Mesenchymal stem cell (in vitro differentiated cells and primary cell): ENCODE results near the gene C2CD3.

Source experiments
- DNase-seq: peaks from one replicate; pipeline ENCODE4 v3.0.0-alpha.2; 2013
- H2AFZ ChIP-seq: one replicate; pipeline ENCODE4 v1.6.1; 2013; ENCODE audit warnings: low read depth, mild to moderate bottlenecking, control low read depth, inconsistent platforms, low read length, moderate library complexity
- H2AK5ac ChIP-seq: 2 replicates; pipeline ENCODE4 v1.6.1; 2013; ENCODE audit warnings: low read length, moderate library complexity, mild to moderate bottlenecking, inconsistent platforms; ENCODE audit not compliant: severe bottlenecking
- H2BK120ac ChIP-seq: one replicate; pipeline ENCODE4 v1.6.1; 2013; ENCODE audit warnings: low read depth, mild to moderate bottlenecking, inconsistent platforms, low read length, moderate library complexity
- H2BK12ac ChIP-seq, 2 experiments: one replicate each; pipeline ENCODE4 v1.6.1; 2013; ENCODE audit warnings: inconsistent platforms in 2 of 2, low read length in 2 of 2, mild to moderate bottlenecking in 2 of 2, moderate library complexity in 2 of 2, control low read depth in 1 of 2
- H2BK15ac ChIP-seq: one replicate; pipeline ENCODE4 v1.6.1; 2013; ENCODE audit warnings: mild to moderate bottlenecking, low read depth, inconsistent platforms; ENCODE audit not compliant: poor library complexity, severe bottlenecking
- H2BK5ac ChIP-seq: 2 replicates; pipeline ENCODE4 v1.6.1; 2013; ENCODE audit warnings: low read depth, mild to moderate bottlenecking, low read length, control low read depth, inconsistent platforms; ENCODE audit not compliant: poor library complexity, severe bottlenecking
- H3K14ac ChIP-seq, 2 experiments: one replicate each; pipeline ENCODE4 v1.6.1; 2013; ENCODE audit warnings: inconsistent platforms in 2 of 2, low read length in 2 of 2, control low read depth in 1 of 2, mild to moderate bottlenecking in 1 of 2, moderate library complexity in 1 of 2
- H3K18ac ChIP-seq, 2 experiments: one replicate each; pipeline ENCODE4 v1.6.1; 2013; ENCODE audit warnings: inconsistent platforms in 2 of 2, low read length in 2 of 2, control low read depth in 1 of 2, low read depth in 1 of 2, mild to moderate bottlenecking in 1 of 2
- H3K23ac ChIP-seq, 2 experiments: one replicate each; pipeline ENCODE4 v1.6.1; 2013; ENCODE audit warnings: inconsistent platforms in 2 of 2, low read length in 2 of 2, mild to moderate bottlenecking in 2 of 2, moderate library complexity in 2 of 2, control low read depth in 1 of 2
- H3K27ac ChIP-seq: 2 replicates; pipeline ENCODE4 v1.5.1; 2013; ENCODE audit warnings: mild to moderate bottlenecking, moderate library complexity, low read length, control low read depth, inconsistent platforms; ENCODE audit not compliant: poor library complexity, severe bottlenecking
- H3K27me3 ChIP-seq, 2 experiments: 2 replicates each; pipeline versions ENCODE4 v1.6.1 to v1.7.0; 2013; ENCODE audit warnings: low read length in 2 of 2, mild to moderate bottlenecking in 2 of 2, moderate library complexity in 2 of 2, control low read depth in 1 of 2, inconsistent platforms in 1 of 2; ENCODE audit not compliant: control insufficient read depth in 1 of 2, insufficient read depth in 1 of 2
- H3K36me3 ChIP-seq, 2 experiments: 2 replicates each; pipeline versions ENCODE4 v1.6.1 to v1.7.0; 2013; ENCODE audit warnings: low read length in 2 of 2, control low read depth in 1 of 2, inconsistent platforms in 1 of 2, low read depth in 1 of 2, mild to moderate bottlenecking in 1 of 2; ENCODE audit not compliant: insufficient read depth in 2 of 2, control insufficient read depth in 1 of 2
- H3K4ac ChIP-seq, 2 experiments: one replicate each; pipeline ENCODE4 v1.6.1; 2013; ENCODE audit warnings: inconsistent platforms in 2 of 2, low read length in 2 of 2, mild to moderate bottlenecking in 2 of 2, moderate library complexity in 2 of 2, control low read depth in 1 of 2, low read depth in 1 of 2
- H3K4me1 ChIP-seq: 2 replicates; pipeline ENCODE4 v1.6.1; 2013; ENCODE audit warnings: low read depth, low read length, control low read depth; ENCODE audit not compliant: control insufficient read depth, insufficient read depth
- H3K4me2 ChIP-seq: 2 replicates; pipeline ENCODE4 v1.6.1; 2013; ENCODE audit warnings: low read length, mild to moderate bottlenecking, inconsistent platforms; ENCODE audit not compliant: poor library complexity, severe bottlenecking
- H3K4me3 ChIP-seq, 2 experiments: 2 replicates each; pipeline versions ENCODE4 v1.5.1 to v1.7.0; 2013; ENCODE audit warnings: low read length in 2 of 2, mild to moderate bottlenecking in 2 of 2, control low read depth in 1 of 2, low read depth in 1 of 2; ENCODE audit not compliant: insufficient read depth in 1 of 2
- H3K79me1 ChIP-seq: replicated peaks from 2 replicates; pipeline ENCODE4 v1.6.1; 2013; ENCODE audit warnings: mild to moderate bottlenecking, control low read depth, low read length, inconsistent platforms; ENCODE audit not compliant: poor library complexity, severe bottlenecking
- H3K9ac ChIP-seq: 2 replicates; pipeline ENCODE4 v1.7.0; 2013; ENCODE audit warnings: mild to moderate bottlenecking, low read length, moderate library complexity
- H3K9me3 ChIP-seq: 2 replicates; pipeline ENCODE4 v1.7.0; 2013; ENCODE audit warnings: mild to moderate bottlenecking, low read length; ENCODE audit not compliant: control insufficient read depth
- H4K8ac ChIP-seq: one replicate; pipeline ENCODE4 v1.6.1; 2013; ENCODE audit warnings: inconsistent platforms, mild to moderate bottlenecking, low read length, moderate library complexity
- H4K91ac ChIP-seq: one replicate; pipeline ENCODE4 v1.6.1; 2013; ENCODE audit warnings: mild to moderate bottlenecking, low read length, inconsistent platforms
- WGBS: methylation state at CpG from one replicate; pipeline ENCODE4 v1.1.7; 2013; ENCODE audit warnings: mixed read lengths; 5-methylcytosine and 5-hydroxymethylcytosine counted together

C2CD3 gene

GRCh38 chr11:73982595-73982989 lies 188.2 kb downstream of the C2CD3 start, which contains the start of gene UCP2:
Gene UCP2 (minus strand): TSS chr11:73982843. CDS start chr11:73978378, 4,465 bp downstream.
- H2AK5ac ChIP-seq: no peak within 1 kb of the TSS
- H3K14ac ChIP-seq: peak within 1 kb of the TSS in 1 of 2 experiments; percentile 91
- H2BK12ac ChIP-seq: peak within 1 kb of the TSS in 1 of 2 experiments; percentile 60
- peak; percentile 86 for DNase-seq
- H3K4ac ChIP-seq: peak within 1 kb of the TSS in 1 of 2 experiments; percentile 63
- peaks cover 0 to 4% of the 10 kb centered on the region in 2 experiments for H3K27me3 ChIP-seq
- H4K91ac ChIP-seq: no peak within 1 kb of the TSS
- peak within 1 kb of the TSS; percentile 58 for H3K27ac ChIP-seq
- H3K4me3 ChIP-seq: peak within 1 kb of the TSS; percentile 66 to 89
- WGBS: 3% methylated on average over 39 of the region's 43 CpGs
- peak within 1 kb of the TSS; percentile 60 for H2AFZ ChIP-seq
- H2BK15ac ChIP-seq: no peak within 1 kb of the TSS
- H3K4me1 ChIP-seq: peaks cover 27% of the 10 kb centered on the region
- H3K9ac ChIP-seq: peak within 1 kb of the TSS; percentile 77
- peak within 1 kb of the TSS; percentile 74 for H3K4me2 ChIP-seq
- H3K18ac ChIP-seq: peak within 1 kb of the TSS; percentile 33 to 74
- H4K8ac ChIP-seq: no peak within 1 kb of the TSS
- H3K79me1 ChIP-seq: peaks cover 8% of the 10 kb centered on the region
- H3K36me3 ChIP-seq: peaks cover 0 to 11% of the 10 kb centered on the region in 2 experiments
- no peak within 1 kb of the TSS for H3K23ac ChIP-seq
- H3K9me3 ChIP-seq: no peaks in the 10 kb centered on the region
- no peak within 1 kb of the TSS for H2BK120ac ChIP-seq
- H2BK5ac ChIP-seq: no peak within 1 kb of the TSS

- H3K27me3 ChIP-seq: peaks cover 0 to 4% of the 10 kb centered on the region in 2 experiments
- peak overlapping the region in 1 of 2 experiments; percentile 29 for H2BK12ac ChIP-seq
- no peak overlapping the region for H3K4me3 ChIP-seq
- peaks cover 31% of the 10 kb centered on the region for H3K4me1 ChIP-seq
- no peak overlapping the region for H3K9ac ChIP-seq
- no peak overlapping the region for H3K27ac ChIP-seq
- H3K18ac ChIP-seq: no peak overlapping the region
- no peak overlapping the region for H3K4ac ChIP-seq
- no peak overlapping the region for H2AFZ ChIP-seq
- H4K91ac ChIP-seq: no peak overlapping the region
- H2BK120ac ChIP-seq: no peak overlapping the region
- H4K8ac ChIP-seq: no peak overlapping the region
- H3K14ac ChIP-seq: no peak overlapping the region
- H2AK5ac ChIP-seq: no peak overlapping the region
- H2BK15ac ChIP-seq: no peak overlapping the region
- no peak overlapping the region for H2BK5ac ChIP-seq
- peaks cover 8% of the 10 kb centered on the region for H3K79me1 ChIP-seq
- no peak overlapping the region for H3K23ac ChIP-seq
- DNase-seq: no peak
- peaks cover 0 to 22% of the 10 kb centered on the region in 2 experiments for H3K36me3 ChIP-seq
- H3K4me2 ChIP-seq: peak overlapping the region; percentile 40
- 93% methylated on average over 12 of the region's 13 CpGs for whole genome bisulfite sequencing
- no peaks in the 10 kb centered on the region for H3K9me3 ChIP-seq
Observed at GRCh38 chr11:73981051-73981805, 189.6 kb downstream of the C2CD3 start.

GRCh38 chr11:73980001-73980961 lies 190.5 kb downstream of the C2CD3 start:
- H3K14ac ChIP-seq: no peak overlapping the region

More at GRCh38 chr11:73980001-73980961, 190.5 kb downstream of the C2CD3 start:
- Histone ChIP-seq H4K8ac (no peak overlapping the region), H3K4ac (no peak overlapping the region), H3K4me2 (no peak overlapping the region), H3K4me3 (no peak overlapping the region), H2BK12ac (no peak overlapping the region), H3K9ac (no peak overlapping the region), H3K18ac (no peak overlapping the region), H3K4me1 (peaks cover 33% of the 10 kb centered on the region), H3K23ac (no peak overlapping the region), H3K79me1 (peaks cover 8% of the 10 kb centered on the region), H2AFZ (no peak overlapping the region), H3K9me3 (no peaks in the 10 kb centered on the region), H3K36me3 (peaks cover 0 to 31% of the 10 kb centered on the region in 2 experiments), H2AK5ac (peak overlapping the region; percentile 30), H4K91ac (peak overlapping the region; percentile 25), H3K27me3 (peaks cover 0 to 4% of the 10 kb centered on the region in 2 experiments), H2BK15ac (no peak overlapping the region), H3K27ac (peak overlapping the region; percentile 1), H2BK120ac (peak overlapping the region; percentile 42), H2BK5ac (no peak overlapping the region)
- WGBS: 91% methylated on average over 5 of the region's 6 CpGs
- DNase-seq: peak; percentile 41
